GM10266 (cell line): ENCODE results near the gene NRG3.

Source experiments
- DNase-seq: peaks from one replicate; pipeline ENCODE4 v3.0.0; 2012; ENCODE audit errors: extremely low spot score
- CTCF ChIP-seq: IDR thresholded peaks from 2 replicates; pipeline ENCODE4 v1.5.1; 2012; ENCODE audit warnings: mild to moderate bottlenecking, low read depth; ENCODE audit not compliant: control insufficient read depth, insufficient read depth; ENCODE audit errors: missing control alignments

Gene NRG3

GRCh38 chr10:82922755-82923154 is 1047.8 kb downstream of the NRG3 start:
- TF ChIP-seq CTCF, result no peak
- no peak for DNase-seq

GRCh38 chr10:82924711-82925110 is 1049.7 kb downstream of the NRG3 start:
- no peak for TF ChIP-seq CTCF
- DNase-seq, result no peak

GRCh38 chr10:82925547-82925946 is 1050.6 kb downstream of the NRG3 start:
- TF ChIP-seq CTCF, result no peak
- peak; percentile 30 for DNase-seq

- no peak for TF ChIP-seq CTCF
- DNase-seq, result no peak
Observed at GRCh38 chr10:82932451-82932850, 1057.5 kb downstream of the NRG3 start.

- peak; percentile 12 for DNase-seq
- TF ChIP-seq CTCF, result no peak
Observed at GRCh38 chr10:82934429-82934828, 1059.4 kb downstream of the NRG3 start.

- DNase-seq, result no peak
- no peak for TF ChIP-seq CTCF
Observed at GRCh38 chr10:82934947-82935346, 1060.0 kb downstream of the NRG3 start.

- DNase-seq, result no peak
- no peak for TF ChIP-seq CTCF
Observed at GRCh38 chr10:82938331-82938730, 1063.3 kb downstream of the NRG3 start.
